ENCODE data around the gene C2CD5.

C2CD5 gene

DNA sequence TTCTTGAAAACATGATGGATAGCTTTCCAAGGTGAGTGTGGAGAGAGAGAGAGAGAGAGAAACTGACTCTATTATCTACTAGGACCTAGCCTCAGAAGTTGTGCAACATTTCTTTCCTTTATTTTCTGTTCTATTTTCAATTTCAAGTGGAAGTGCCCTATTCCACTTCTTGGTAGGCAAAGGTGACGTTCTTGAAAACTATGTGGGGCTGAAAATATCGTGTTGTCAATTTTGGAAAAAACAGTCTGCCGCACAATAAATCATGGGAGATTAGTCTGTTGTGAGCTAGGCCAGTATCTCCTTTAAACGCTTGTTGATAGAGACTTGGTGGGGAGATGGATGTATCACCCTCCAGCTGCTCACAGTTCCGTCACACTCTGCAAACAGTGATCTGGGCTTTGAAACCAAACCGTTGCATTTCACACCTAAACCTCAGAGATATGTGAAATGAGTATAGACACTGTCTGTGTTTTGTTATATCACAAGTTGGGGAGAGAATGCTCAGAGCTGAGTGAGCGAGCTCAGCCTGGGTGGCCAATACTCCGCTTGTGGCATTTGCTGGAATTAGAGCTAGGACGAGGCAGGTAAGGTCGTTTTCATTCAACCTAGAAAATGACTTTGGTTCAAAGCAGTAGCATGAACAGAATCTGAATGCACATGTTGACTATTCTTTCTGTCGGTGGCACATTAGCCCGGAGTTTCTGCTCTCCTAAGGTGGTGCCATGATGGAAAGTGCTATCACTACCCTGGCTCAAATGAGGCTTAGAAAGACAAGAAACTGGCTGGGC is 134.8 kb downstream of the C2CD5 start:
- DNase-seq = no peak

DNA sequence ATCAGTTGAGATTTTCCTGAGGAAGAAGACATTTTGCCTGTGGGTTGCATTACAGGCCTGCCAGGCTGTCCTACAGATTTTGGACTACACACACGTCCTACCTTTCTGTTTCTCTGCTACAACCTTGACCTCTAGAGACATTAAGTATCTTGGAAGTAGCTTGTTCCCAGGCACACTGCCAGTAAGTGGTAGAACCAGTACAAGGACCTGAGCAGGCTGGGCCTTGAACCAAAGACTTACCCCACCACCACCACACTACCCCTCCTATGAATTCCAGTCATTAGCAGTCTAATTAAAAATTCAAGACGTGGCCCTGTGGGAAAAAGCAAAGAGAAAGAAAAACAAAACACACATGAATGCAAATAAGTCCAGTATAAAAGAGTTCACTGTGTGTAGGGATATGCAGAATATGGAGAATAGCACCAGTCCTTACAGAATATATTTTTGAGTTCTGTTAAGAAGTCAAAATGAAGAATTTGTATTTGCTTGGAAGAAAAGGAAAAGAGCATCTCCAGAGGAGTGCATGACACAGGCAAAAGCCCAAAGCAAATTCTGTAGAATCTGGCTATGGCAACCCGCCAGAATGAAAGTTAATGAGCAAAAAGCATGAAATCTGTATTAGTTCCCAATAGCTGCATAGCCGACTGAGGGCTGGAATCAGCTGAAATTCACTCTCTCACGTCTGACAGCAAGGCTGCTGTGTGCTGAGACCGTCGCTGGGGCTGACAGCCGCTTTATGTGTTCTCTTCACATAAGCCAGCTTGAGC is 135.5 kb downstream of the C2CD5 start:
- peak; percentile 39 for DNase-seq

DNA sequence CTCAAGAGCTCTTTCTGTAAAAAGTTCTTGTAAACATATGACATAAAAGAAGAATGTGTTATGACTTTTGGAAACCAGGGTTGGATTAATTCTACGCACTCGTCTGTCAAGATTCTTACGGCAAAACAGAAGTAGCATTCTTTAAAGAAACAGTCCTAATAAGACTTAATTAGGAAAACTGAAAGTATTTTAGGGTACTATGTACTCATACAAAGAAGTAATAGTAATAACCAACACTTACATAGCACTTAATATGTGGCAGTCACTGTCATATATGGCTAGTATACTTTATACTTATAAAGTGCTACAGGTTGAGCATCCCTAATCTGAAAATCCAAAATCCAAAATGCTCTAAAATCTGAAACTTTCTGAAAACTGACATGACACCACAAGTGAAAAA is 136.9 kb downstream of the C2CD5 start:
- no peak for DNase-seq

DNA sequence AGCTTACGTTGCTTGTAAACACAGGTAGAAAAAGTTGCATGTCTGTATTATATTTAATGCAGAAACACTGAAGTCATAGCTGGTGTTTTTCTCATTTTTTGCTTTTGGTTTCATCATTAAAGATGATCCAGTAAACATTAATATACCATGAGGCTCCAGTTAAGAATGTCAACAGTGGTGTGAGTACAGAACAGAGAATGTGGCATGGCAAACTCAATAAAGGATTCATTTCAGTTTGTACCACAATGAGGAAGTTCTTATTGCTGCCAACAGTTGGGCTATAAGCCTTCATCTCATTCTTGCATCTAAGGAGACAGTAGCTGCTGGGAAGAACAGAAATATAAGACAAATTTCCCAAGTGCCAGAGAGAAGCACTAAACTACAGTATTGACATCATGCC is 137.7 kb downstream of the C2CD5 start:
- no peak for DNase-seq

DNA sequence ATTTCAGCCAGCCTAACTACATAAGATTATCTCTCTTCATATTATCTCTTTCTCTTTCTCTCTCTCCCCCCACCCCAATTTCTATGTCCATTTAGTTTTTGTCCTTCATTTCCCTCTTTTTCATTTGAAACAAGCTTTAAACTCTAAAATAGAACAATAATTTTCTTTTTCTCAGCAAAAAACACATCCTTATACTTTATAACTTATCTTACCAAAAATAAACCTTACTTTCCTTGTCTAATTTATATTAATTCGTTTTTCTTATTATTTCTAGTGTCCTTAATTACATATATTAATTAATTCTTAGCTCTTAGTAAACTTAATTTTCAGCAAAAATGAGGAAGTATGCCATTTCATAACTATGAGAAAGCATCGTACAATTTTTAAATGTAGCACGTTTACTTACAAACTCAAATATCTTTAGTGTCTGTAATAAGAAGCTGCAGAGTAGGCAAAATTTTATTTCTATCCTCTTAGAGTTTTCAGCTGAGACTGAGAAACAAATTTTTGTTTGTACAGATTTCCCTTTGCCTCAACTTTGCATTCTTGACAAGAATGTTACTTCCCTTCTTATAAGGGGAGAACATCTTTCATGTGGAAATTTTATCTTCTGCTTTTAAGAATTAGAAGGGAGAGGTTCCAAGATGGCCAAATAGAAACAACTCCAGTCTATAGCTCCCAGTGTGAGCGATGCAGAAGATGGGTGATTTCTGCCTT is 144.7 kb downstream of the C2CD5 start:
- no peak for DNase-seq

All from femur (tissue), 1 donor.